Coronary artery (tissue), 2 donors: ENCODE measurements around the gene DHX40.

Experiments used
- DNase-seq: peaks from one replicate; pipeline ENCODE4 v3.0.0-alpha.2; 2017; ENCODE audit warnings: low spot score
- H3K27ac ChIP-seq, 2 donors: fragments of 200-600 bp; sonication (generic); one replicate each; pipeline ENCODE4 v1.5.1; 2016 to 2019
- H3K4me3 ChIP-seq: fragments of 200-600 bp; sonication (generic); 2 replicates; pipeline ENCODE4 v1.5.1; 2016; ENCODE audit warnings: mild to moderate bottlenecking, moderate library complexity
- TF ChIP-seq, protein P1 (sequence below): fragments of 200-600 bp; sonication (generic); IDR thresholded peaks from one replicate; pipeline ENCODE4 v1.5.1; 2019; ENCODE audit warnings: antibody characterized with exemption

DHX40 gene

DNA sequence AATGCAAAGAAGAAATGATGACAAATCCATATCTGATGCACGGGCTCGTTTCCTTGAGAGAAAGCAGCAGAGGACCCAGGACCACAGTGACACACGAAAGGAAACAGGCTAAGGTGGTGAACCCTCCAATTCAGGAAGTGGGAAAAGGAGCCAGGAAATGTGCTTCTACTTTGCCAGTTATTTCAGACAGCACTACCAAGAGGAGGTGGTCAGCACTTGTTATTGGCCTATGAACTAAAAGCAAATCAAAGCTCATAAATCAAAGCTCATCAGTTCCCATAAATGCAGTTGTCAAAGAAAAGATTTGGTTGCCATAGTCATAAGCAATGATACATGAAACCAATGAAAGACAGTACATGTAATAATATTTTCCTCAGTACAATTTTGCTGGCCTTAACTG lies 41.7 kb downstream of the DHX40 start:
- TF ChIP-seq, protein P1, sequence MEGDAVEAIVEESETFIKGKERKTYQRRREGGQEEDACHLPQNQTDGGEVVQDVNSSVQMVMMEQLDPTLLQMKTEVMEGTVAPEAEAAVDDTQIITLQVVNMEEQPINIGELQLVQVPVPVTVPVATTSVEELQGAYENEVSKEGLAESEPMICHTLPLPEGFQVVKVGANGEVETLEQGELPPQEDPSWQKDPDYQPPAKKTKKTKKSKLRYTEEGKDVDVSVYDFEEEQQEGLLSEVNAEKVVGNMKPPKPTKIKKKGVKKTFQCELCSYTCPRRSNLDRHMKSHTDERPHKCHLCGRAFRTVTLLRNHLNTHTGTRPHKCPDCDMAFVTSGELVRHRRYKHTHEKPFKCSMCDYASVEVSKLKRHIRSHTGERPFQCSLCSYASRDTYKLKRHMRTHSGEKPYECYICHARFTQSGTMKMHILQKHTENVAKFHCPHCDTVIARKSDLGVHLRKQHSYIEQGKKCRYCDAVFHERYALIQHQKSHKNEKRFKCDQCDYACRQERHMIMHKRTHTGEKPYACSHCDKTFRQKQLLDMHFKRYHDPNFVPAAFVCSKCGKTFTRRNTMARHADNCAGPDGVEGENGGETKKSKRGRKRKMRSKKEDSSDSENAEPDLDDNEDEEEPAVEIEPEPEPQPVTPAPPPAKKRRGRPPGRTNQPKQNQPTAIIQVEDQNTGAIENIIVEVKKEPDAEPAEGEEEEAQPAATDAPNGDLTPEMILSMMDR, result no peak
- no peak overlapping the region for H3K4me3 ChIP-seq

DNA sequence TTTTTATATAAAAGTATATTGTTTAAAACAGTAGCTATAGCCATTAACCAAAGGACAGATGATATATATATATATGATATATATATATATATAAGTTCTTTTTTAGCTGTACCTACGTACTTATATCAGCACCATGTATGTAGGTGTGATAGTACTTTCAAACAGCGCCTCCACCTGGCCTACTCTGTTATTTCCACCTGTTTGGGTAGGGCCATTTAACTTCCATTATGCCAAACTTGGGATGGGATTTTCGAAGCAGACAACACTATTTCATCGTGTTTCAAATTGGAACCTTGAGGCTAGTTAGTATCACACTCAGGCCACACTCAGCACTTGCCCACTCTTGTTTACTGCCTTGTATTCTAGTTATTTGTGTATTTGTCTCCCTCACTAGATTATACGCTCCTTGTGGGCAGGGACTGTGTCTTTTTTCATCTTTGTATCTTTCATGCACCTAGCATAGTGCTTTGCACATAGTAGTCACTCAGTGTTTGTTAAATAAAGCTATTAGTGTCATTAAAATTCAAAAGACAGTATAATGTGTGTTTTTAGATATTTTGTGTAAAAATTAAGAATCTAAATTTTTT lies 42.5 kb downstream of the DHX40 start:
- H3K4me3 ChIP-seq, result no peak overlapping the region
- TF ChIP-seq, protein P1, result no peak
- H3K27ac ChIP-seq, result no peak overlapping the region
- no peak for DNase-seq

More for the DNA sequence above, 41.7 kb downstream of the DHX40 start:
- DNase-seq, result no peak
- no peak overlapping the region for H3K27ac ChIP-seq

DNA sequence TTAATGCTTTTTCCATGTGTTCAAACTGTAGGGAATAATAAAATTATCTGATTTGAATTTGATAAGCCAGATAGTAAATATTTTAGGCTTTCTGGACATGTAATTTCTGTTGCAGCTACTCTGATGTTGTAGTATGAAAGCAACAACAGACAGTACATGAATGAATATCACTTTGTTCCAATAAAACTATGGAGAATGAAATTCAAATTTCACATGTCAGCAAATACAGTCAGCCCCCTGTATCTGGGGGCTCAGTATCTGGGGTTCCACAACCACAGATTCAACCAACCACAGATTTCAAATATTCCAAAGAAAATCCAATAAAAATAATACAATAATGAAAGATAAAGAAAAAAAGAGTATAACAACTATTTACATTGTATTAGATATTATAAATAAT lies 46.1 kb downstream of the DHX40 start:
- H3K4me3 ChIP-seq, result no peak overlapping the region
- H3K27ac ChIP-seq, result no peak overlapping the region
- no peak for DNase-seq
- TF ChIP-seq, protein P1, result no peak

DNA sequence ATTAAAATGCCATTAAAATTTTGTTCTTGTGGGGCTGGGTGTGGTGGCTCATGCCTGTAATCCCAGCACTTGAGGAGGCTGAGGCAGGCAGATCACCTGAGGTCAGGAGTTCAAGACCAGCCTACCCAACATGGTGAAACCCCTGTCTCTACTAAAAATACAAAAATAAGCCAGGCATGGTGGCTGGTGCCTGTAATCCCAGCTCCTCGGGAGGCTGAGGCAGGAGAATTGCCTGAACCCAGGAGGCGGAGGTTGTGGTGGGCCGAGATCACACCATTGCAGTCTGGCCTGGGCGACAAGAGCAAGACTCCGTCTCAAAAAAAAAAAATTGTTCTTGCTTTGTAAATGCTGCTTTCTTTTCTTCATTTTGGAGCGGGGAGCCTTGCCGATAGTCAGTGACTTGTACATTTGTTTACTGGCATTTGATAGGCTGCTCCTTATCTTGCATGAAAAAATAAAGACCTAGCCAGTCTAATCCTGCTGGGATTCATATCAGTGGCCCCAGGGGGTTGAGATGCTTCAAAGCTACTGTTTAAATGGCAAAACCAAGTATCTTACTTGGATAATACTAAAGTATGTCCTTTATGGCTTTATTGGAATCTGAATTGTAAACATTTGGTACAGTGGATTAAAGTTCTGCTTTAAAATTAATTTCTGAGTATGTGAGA lies 51.0 kb downstream of the DHX40 start:
- TF ChIP-seq, protein P1, result no peak
- H3K4me3 ChIP-seq, result no peak overlapping the region
- no peak for DNase-seq
- no peak overlapping the region for H3K27ac ChIP-seq

DNA sequence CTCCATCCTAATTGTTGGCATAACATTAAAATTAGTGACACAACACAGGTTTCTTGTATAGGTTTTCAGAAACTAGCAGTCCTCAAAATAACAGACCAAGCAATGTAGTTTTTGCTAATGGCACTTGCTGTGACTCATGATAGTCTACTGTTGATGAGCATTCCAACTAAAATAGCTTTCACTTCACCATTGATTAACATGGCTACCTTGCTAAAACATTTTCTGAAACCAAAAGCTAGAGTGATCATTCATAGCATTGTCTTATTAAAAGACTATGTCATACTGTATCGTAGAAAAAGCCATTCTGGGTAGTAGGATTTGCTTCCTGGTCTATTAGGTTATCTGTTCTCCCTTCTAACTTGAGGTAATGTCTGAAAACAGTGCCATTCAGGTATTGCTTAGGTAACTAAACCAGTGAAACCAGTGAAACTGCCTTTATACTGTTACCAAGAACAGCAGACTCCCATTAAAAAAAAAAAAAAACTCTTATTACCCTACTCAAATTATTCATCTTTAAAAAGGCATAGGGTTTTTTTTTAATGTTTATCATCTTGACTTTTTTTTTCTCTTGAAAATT lies 51.8 kb downstream of the DHX40 start:
- Histone ChIP-seq H3K27ac (no peak overlapping the region), H3K4me3 (no peak overlapping the region)
- TF ChIP-seq, protein P1, result no peak
- no peak for DNase-seq

DNA sequence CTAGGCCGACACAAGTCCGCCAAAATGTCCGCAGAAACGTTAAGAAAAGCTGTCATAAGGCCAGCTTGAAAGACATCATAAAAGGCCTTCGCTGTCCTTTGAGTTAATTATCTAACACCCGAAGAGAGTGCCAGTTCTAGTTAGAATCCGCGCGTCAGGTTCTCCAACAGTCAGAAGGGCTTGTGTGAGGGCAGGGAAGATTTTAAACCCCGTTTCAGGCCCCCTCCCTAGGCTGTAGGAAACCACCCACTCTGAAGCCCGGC lies 53.6 kb downstream of the DHX40 start:
- Histone ChIP-seq H3K4me3 (peak overlapping the region; percentile 93), H3K27ac (peak overlapping the region; percentile 94 to 99)
- DNase-seq, result no peak
- TF ChIP-seq, protein P1, result no peak
